Right hindlimb (tissue), 1 donor: ENCODE data around the gene SLC25A1.

ENCODE experiments used
- DNase-seq: peaks from one replicate; pipeline ENCODE4 v3.0.0-alpha.2; 2018

Gene SLC25A1

GRCh38 chr22:19178657-19179496 is at the start of gene SLC25A1:
TSS of gene SLC25A1 (minus strand) at chr22:19178736. CDS start at chr22:19178673, 63 bp downstream.
- DNase-seq: peak; percentile 92

- DNase-seq: no peak
Measured at GRCh38 chr22:19228179-19228578, 49.6 kb upstream of the SLC25A1 start.

GRCh38 chr22:19226428-19226827 is 47.9 kb upstream of the SLC25A1 start:
- DNase-seq: no peak

- DNase-seq: no peak
Measured at GRCh38 chr22:19225560-19225959, 47.0 kb upstream of the SLC25A1 start.

- no peak for DNase-seq
Measured at GRCh38 chr22:19224985-19225384, 46.4 kb upstream of the SLC25A1 start.

- DNase-seq: no peak
Measured at GRCh38 chr22:19224557-19224956, 46.0 kb upstream of the SLC25A1 start.

GRCh38 chr22:19223617-19224016 is 45.1 kb upstream of the SLC25A1 start:
- DNase-seq: no peak

GRCh38 chr22:19223110-19223509 is 44.6 kb upstream of the SLC25A1 start:
- DNase-seq: no peak

- no peak for DNase-seq
Measured at GRCh38 chr22:19222242-19223005, 43.9 kb upstream of the SLC25A1 start.

GRCh38 chr22:19220867-19221266 is 42.3 kb upstream of the SLC25A1 start:
- DNase-seq: no peak

GRCh38 chr22:19218541-19219233 is 40.2 kb upstream of the SLC25A1 start:
- DNase-seq: no peak

GRCh38 chr22:19216579-19216978 is 38.0 kb upstream of the SLC25A1 start:
- DNase-seq: no peak

GRCh38 chr22:19215360-19215759 is 36.8 kb upstream of the SLC25A1 start:
- DNase-seq: no peak

- no peak for DNase-seq
Measured at GRCh38 chr22:19214078-19214473, 35.5 kb upstream of the SLC25A1 start.

- DNase-seq: no peak
Measured at GRCh38 chr22:19213442-19214077, 35.0 kb upstream of the SLC25A1 start.

- DNase-seq: no peak
Measured at GRCh38 chr22:19213001-19213400, 34.5 kb upstream of the SLC25A1 start.

GRCh38 chr22:19212302-19212870 is 33.9 kb upstream of the SLC25A1 start:
- no peak for DNase-seq

- DNase-seq: no peak
Measured at GRCh38 chr22:19210188-19210587, 31.7 kb upstream of the SLC25A1 start.

GRCh38 chr22:19208287-19208847 is 29.8 kb upstream of the SLC25A1 start:
- no peak for DNase-seq

- no peak for DNase-seq
Measured at GRCh38 chr22:19207884-19208283, 29.3 kb upstream of the SLC25A1 start.

- DNase-seq: no peak
Measured at GRCh38 chr22:19207401-19207808, 28.9 kb upstream of the SLC25A1 start.

- DNase-seq: no peak
Measured at GRCh38 chr22:19206287-19206686, 27.8 kb upstream of the SLC25A1 start.
